HG03439 (cell line): ENCODE results near the gene AVPR1B.

Experiments
- ATAC-seq: cut with Tn5 transposase; IDR thresholded peaks from one replicate; pipeline ENCODE4 v1.9.1; 2021; ENCODE audit warnings: mild to moderate bottlenecking, moderate library complexity; ENCODE audit not compliant: unreplicated experiment

AVPR1B gene

GRCh38 chr1:206114692-206115640 lies 2.2 kb downstream of the AVPR1B start:
- no peak for ATAC-seq

DNA sequence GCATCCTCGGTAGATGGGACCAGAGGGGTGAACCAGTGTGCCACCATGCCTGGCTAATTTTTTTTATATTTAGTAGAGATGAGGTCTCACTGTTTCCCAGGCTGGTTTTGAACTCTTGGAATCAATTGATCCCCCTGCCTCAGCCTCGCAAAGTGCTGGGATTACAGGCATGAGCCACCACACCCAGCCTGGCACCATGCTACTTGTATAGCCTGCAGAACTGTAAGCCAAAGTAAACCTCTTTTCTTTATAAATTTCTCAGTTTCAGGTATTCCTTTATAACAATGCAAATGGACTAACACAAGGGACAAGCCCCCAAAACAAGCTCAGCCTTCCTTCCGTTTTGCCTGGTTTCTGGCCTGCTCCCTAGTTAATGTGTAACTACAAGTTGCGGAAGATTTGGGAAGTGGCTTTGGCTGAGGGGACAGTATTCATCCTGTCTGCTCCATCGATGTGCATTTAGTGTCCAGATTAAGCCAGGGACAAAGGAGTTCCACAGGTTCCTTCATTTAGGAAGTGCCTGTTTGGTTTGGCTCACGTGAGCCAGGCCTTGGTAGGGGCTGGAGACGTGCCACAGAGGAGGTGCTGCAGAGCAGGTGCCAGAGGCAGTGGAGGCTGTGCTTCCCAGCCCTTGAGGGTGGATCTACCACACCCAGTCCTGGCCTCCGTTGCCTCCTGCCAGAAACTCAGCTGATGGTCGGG lies 4.4 kb downstream of the AVPR1B start:
- ATAC-seq, result no peak

DNA sequence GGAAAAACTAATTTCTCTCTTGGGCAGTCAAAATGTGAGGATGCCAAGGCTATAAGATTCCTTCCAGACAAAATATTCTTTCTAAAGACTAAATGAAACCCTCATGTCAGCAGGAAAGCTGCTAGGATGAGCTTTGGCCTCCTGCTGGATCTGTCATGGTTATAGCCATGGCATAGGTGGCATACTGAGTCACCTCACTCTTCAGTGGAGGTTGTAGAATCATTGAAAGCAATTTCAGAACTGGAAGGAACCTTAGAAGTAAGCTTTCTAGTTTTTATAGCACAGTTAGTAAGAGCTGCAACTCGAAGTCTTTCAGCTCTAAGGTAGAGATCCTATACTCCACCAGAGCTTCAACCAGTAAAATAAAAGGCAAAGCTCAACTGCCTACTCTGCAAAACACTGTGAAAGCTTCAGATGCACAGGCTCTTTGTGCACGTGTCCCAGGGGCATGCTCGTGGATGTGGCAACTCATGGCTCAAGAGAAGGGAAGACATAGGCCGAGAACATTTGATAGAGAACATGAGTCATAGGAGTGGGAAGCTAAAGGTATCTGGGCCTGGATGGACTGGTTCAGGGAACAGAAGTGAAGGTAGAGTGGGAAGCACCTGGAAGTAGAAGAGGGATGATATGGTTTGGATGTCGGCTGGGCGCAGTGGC lies 5.8 kb downstream of the AVPR1B start:
- ATAC-seq, result no peak

GRCh38 chr1:206110820-206111219 lies 6.4 kb downstream of the AVPR1B start:
- ATAC-seq, result no peak

GRCh38 chr1:206110161-206110560 lies 7.0 kb downstream of the AVPR1B start:
- ATAC-seq, result no peak

DNA sequence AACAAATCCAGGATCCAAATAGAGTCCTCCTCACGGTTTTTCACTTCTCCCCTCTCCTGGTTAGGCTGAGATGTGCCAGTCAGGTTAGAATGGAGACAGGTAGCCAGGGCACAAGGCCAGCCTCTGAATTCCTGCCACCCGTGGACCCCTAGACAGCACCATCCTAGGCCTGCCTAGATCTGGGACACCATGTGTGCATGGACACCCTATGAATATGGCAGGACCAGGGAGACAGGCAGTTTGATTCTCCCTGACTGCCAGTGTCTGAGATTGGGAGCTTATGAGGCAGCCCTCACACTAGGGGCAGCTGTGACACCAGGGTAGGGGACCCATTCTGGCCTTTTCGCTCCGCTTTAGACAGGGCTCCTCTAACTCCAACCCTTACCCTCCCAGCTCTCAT lies 7.5 kb downstream of the AVPR1B start:
- no peak for ATAC-seq

- no peak for ATAC-seq
These were observed 8.6 kb downstream of the AVPR1B start for GRCh38 chr1:206108635-206109034.

DNA sequence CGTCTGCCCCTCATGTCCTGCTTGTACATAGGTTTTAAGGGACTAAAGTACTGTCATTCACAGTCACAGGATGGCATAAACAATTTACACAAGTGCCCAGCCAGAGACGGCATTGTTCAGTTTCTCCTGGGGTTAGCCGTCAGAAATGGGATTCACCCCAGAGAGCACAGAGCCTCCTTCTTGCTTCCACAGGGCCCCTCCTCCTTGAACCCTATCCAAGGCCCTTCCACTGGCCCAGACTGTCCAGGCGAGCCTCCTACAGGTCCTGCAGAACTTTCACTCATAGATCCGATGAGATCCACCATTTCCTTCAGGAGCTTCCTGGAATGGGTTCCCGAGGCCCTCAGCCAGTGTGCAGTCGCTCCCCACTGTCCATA lies 10.0 kb downstream of the AVPR1B start:
- no peak for ATAC-seq

- ATAC-seq, result no peak
These were observed 10.6 kb downstream of the AVPR1B start for GRCh38 chr1:206106328-206107167.

DNA sequence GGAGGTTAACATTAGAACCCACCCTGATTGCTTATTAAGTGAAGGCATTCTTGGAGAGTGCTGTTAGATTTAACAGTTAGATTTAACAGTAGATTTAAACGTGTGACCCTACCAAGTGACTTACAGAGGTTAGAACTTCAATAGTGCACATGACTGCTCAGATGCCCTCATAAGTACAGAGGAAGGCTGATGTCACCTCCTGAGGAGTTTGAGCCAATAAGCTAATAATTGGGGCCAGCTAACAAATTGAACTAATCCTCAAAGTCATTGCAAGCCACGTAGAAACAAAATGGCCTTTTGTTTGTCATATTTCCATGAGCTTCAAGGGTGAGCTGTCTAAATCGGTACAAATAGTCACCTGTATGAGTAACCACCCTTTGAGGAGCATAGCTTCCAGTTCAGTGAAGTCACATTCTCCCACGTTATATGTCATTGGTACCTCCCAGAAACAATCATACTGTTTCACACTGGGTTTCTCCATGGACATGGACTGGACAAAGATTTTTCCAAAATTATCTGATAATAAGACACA lies 11.7 kb downstream of the AVPR1B start:
- no peak for ATAC-seq

- ATAC-seq, result no peak
These were observed 13.2 kb downstream of the AVPR1B start for GRCh38 chr1:206103979-206104378.

DNA sequence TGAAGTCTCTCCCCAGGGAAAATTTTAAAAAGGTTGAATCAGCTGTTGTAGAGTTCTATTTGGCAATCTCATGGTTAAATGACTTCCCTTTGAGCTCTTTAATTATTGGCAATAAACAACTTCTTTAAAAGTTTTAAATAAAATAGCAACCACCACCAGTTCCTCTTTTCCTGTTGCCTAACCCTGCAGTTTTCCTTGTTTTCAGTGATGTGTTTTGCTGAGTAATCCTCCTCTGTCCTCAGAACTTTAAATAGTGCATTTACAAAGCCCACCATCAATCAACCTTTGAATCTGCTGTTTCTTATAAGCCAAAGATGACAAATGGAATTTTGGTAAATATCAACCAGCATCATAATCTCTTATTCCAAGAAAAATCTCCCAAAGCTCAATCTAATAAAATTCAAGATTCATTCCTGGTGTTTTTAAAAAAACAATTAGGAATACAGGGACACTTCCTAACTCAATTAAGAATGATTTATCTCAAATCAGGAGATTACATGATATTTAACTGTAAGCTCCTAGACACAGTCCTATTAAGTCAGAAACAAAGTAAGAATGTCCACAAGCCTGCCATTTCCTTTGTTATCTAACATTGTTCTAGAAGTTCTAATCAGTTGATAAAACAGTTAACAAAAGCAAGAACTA lies 14.8 kb downstream of the AVPR1B start:
- no peak for ATAC-seq

DNA sequence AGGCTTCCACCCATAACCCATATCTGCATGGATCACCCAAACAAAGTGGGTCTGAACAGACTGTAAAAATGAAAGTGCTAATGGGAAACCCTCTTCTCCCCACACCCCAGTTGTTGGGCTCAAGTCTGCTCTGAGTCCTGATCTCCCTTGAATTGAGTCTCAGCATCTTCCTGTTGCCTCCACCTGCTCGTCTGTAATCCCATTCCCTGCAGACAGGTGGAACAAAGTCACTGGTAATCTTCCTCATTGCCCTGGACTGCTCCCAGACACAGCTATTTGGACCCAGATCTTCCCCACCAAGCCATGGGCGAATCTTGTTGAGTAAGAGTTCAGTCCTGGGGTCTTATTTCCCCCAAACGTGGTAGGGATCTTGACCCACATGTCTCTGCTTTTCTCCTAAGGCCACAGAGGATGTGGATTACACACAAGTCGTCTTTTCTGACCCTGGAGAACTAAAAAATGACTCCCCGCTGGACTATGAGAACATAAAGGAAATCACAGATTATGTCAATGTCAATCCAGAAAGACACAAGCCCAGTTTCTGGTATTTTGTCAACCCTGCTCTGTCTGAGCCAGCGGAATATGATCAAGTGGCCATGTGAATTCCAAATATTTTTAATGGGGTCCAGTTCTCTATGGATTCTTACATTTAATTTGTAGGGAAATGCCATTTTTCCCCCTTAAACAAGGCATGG lies 15.7 kb downstream of the AVPR1B start:
- no peak for ATAC-seq

- ATAC-seq, result no peak
These were observed 16.9 kb downstream of the AVPR1B start for GRCh38 chr1:206100226-206100815.

GRCh38 chr1:206098242-206098919 lies 18.8 kb downstream of the AVPR1B start:
- ATAC-seq, result no peak

DNA sequence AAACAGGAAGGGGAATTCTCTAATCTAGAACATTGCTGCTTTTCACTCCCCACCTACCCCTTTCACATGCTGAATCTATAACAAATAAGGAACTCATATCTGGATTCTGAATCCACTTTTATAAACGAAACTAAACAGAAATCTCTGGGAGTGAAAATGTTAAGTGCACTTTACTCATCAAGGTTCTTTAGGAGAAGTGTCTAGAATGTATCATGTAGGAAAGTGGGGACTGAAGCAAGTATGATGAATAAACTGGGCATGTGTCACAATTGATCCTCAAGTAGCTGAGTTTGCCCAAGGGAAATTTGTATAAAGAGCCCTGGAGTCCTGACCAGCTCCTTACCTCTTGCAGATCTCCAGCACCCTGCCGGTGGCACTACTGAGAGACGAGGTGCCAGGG lies 19.8 kb downstream of the AVPR1B start:
- ATAC-seq, result no peak

- no peak for ATAC-seq
These were observed 23.2 kb downstream of the AVPR1B start for GRCh38 chr1:206094024-206094423.

GRCh38 chr1:206089341-206089740 lies 27.8 kb downstream of the AVPR1B start:
- ATAC-seq, result no peak
